IMR-90 (cell line): Measurements from ENCODE around the gene SIGLEC11. TPM values are rescaled to one million over a fixed set of nuclear protein-coding genes. Genes with fewer than 3 reads are reported as not detected.

Experiments
- ATAC-seq: fragments of 200-7000 bp; cut with Tn5 transposase; 2 replicates; pipeline ENCODE4 v1.9.1; 2020; ENCODE audit warnings: low read depth, mild to moderate bottlenecking, moderate library complexity
- BruUV-seq: library from RNA; stranded (reverse); fragments of 400-500 nt; replicated peaks from 2 replicates; lab custom pipeline; 2021; lab: Mats Ljungman, UMichigan
- CTCF ChIA-PET: fragments of 300-600 bp; formaldehyde crosslinking; extraction: SDS; loops from one replicate; lab custom pipeline; 2021; ENCODE audit warnings: antibody characterized with exemption; lab: Yijun Ruan, JAX
- POLR2A ChIA-PET: fragments of 300-600 bp; sonication (Branson Sonifier 250); formaldehyde crosslinking; loops from one replicate; lab custom pipeline; 2022; ENCODE audit warnings: antibody characterized with exemption; ENCODE audit not compliant: unreplicated experiment; lab: Charles Lee
- DNase-seq: peaks from one replicate; pipeline ENCODE4 v3.0.0; 2013
- H2AFZ ChIP-seq: replicated peaks from 2 replicates; pipeline ENCODE3; 2013; ENCODE audit warnings: low read length, mild to moderate bottlenecking; ENCODE audit not compliant: poor library complexity
- H2AK5ac ChIP-seq: 2 replicates; pipeline ENCODE4 v1.6.1; 2013; ENCODE audit warnings: low read depth, low read length, inconsistent platforms
- H2AK9ac ChIP-seq: replicated peaks from 2 replicates; pipeline ENCODE3; 2013; ENCODE audit warnings: mild to moderate bottlenecking, low read depth, low read length, moderate library complexity; ENCODE audit not compliant: poor library complexity
- H2BK120ac ChIP-seq: 2 replicates; pipeline ENCODE4 v1.6.1; 2013; ENCODE audit warnings: low read depth, low read length, inconsistent platforms
- H2BK15ac ChIP-seq: 3 replicates; pipeline ENCODE4 v1.6.1; 2013; ENCODE audit warnings: low read depth, low read length, inconsistent platforms
- H2BK20ac ChIP-seq: 2 replicates; pipeline ENCODE4 v1.6.1; 2013; ENCODE audit warnings: low read depth, mild to moderate bottlenecking, inconsistent platforms, low read length, moderate library complexity
- H2BK5ac ChIP-seq: 2 replicates; pipeline ENCODE4 v1.6.1; 2013; ENCODE audit warnings: mild to moderate bottlenecking, low read depth, low read length, inconsistent platforms; ENCODE audit not compliant: poor library complexity, severe bottlenecking
- H3K14ac ChIP-seq: replicated peaks from 2 replicates; pipeline ENCODE4 v1.6.1; 2013; ENCODE audit warnings: low read depth, low read length, inconsistent platforms
- H3K18ac ChIP-seq: 2 replicates; pipeline ENCODE4 v1.6.1; 2013; ENCODE audit warnings: low read depth, low read length, control low read depth
- H3K23ac ChIP-seq: 2 replicates; pipeline ENCODE4 v1.6.1; 2013; ENCODE audit warnings: low read depth, low read length, inconsistent platforms
- H3K27ac ChIP-seq: 2 replicates; pipeline ENCODE4 v1.5.1; 2013; ENCODE audit warnings: mild to moderate bottlenecking, control low read depth, low read length; ENCODE audit not compliant: insufficient read depth
- H3K27me3 ChIP-seq: 2 replicates; pipeline ENCODE4 v1.6.1; 2013; ENCODE audit warnings: low read length; ENCODE audit not compliant: control insufficient read depth, insufficient read depth
- H3K36me3 ChIP-seq: 2 replicates; pipeline ENCODE4 v1.6.1; 2013; ENCODE audit warnings: low read length, mixed read lengths; ENCODE audit not compliant: control insufficient read depth, insufficient read depth
- H3K4ac ChIP-seq: 2 replicates; pipeline ENCODE4 v1.6.1; 2013; ENCODE audit warnings: low read depth, low read length, inconsistent platforms
- H3K4me1 ChIP-seq: 2 replicates; pipeline ENCODE4 v1.6.1; 2013; ENCODE audit warnings: low read length, mixed read lengths; ENCODE audit not compliant: control insufficient read depth, insufficient read depth
- H3K4me2 ChIP-seq: 2 replicates; pipeline ENCODE4 v1.6.1; 2013; ENCODE audit warnings: low read depth, mild to moderate bottlenecking, control low read depth, low read length, moderate library complexity
- H3K4me3 ChIP-seq: 2 replicates; pipeline ENCODE4 v1.5.1; 2013; ENCODE audit warnings: low read depth, mild to moderate bottlenecking, control low read depth, low read length, moderate library complexity; ENCODE audit not compliant: insufficient read depth
- H3K56ac ChIP-seq: 2 replicates; pipeline ENCODE4 v1.6.1; 2013; ENCODE audit warnings: low read length, inconsistent platforms; ENCODE audit not compliant: insufficient read depth; ENCODE audit errors: extremely low read depth
- H3K79me1 ChIP-seq, 2 experiments: 2 replicates each; pipeline ENCODE4 v1.6.1; 2013; ENCODE audit warnings: low read length in 2 of 2, inconsistent platforms in 1 of 2, low read depth in 1 of 2
- H3K9ac ChIP-seq: 2 replicates; pipeline ENCODE4 v1.6.1; 2013; ENCODE audit warnings: low read depth, low read length, control low read depth
- H3K9me1 ChIP-seq: 2 replicates; pipeline ENCODE4 v1.6.1; 2013; ENCODE audit warnings: low read length, inconsistent platforms; ENCODE audit not compliant: insufficient read depth
- H3K9me3 ChIP-seq: 2 replicates; pipeline ENCODE4 v1.6.1; 2013; ENCODE audit warnings: low read length; ENCODE audit not compliant: control insufficient read depth, insufficient read depth
- H4K20me1 ChIP-seq: 2 replicates; pipeline ENCODE4 v1.6.1; 2013; ENCODE audit warnings: low read length, inconsistent platforms; ENCODE audit not compliant: insufficient read depth
- H4K5ac ChIP-seq: 2 replicates; pipeline ENCODE4 v1.6.1; 2013; ENCODE audit warnings: mild to moderate bottlenecking, low read depth, low read length, control low read depth
- H4K8ac ChIP-seq, 2 experiments: 2 replicates each; pipeline ENCODE4 v1.6.1; 2013; ENCODE audit warnings: low read depth in 2 of 2, low read length in 2 of 2, control low read depth in 1 of 2, inconsistent platforms in 1 of 2
- H4K91ac ChIP-seq: 2 replicates; pipeline ENCODE4 v1.6.1; 2013; ENCODE audit warnings: low read depth, low read length, inconsistent platforms; ENCODE audit not compliant: insufficient read depth
- BHLHE40 ChIP-seq: fragments of 150-350 bp; IDR thresholded peaks from 2 replicates; pipeline ENCODE4 v1.6.1; 2016; ENCODE audit warnings: mild to moderate bottlenecking, low read depth, low read length
- CEBPB ChIP-seq: IDR thresholded peaks from 2 replicates; pipeline ENCODE4 v1.6.1; 2012; ENCODE audit warnings: low read depth, low read length, improper control_type of control experiment
- CHD1 ChIP-seq: IDR thresholded peaks from 2 replicates; pipeline ENCODE4 v1.6.1; 2012; ENCODE audit warnings: low read depth, low read length, improper control_type of control experiment
- FOS ChIP-seq: fragments of 150-350 bp; IDR thresholded peaks from 2 replicates; pipeline ENCODE4 v1.6.1; 2016; ENCODE audit warnings: low read depth, low read length
- MAFK ChIP-seq: IDR thresholded peaks from 2 replicates; pipeline ENCODE4 v1.6.1; 2012; ENCODE audit warnings: low read depth, low read length, improper control_type of control experiment
- MAZ ChIP-seq: IDR thresholded peaks from 2 replicates; pipeline ENCODE4 v1.6.1; 2012; ENCODE audit warnings: low read depth, mild to moderate bottlenecking, low read length, improper control_type of control experiment, moderate library complexity, borderline replicate concordance
- NFE2L2 ChIP-seq: fragments of 150-350 bp; IDR thresholded peaks from 2 replicates; pipeline ENCODE4 v1.6.1; 2016; ENCODE audit warnings: low read depth, mild to moderate bottlenecking, low read length
- POLR2A ChIP-seq: IDR thresholded peaks from 2 replicates; pipeline ENCODE4 v1.6.1; 2012; ENCODE audit warnings: mild to moderate bottlenecking, low read depth, low read length
- RAD21 ChIP-seq: IDR thresholded peaks from 2 replicates; pipeline ENCODE4 v1.6.1; 2012; ENCODE audit warnings: low read length, improper control_type of control experiment
- RFX5 ChIP-seq: IDR thresholded peaks from 2 replicates; pipeline ENCODE4 v1.8.0; 2012; ENCODE audit warnings: low read depth, mild to moderate bottlenecking, low read length, moderate library complexity
- SMC3 ChIP-seq: fragments of 150-350 bp; IDR thresholded peaks from 2 replicates; pipeline ENCODE4 v1.6.1; 2016; ENCODE audit warnings: low read depth, mild to moderate bottlenecking, antibody characterized with exemption, low read length, moderate library complexity
- WGBS, 2 experiments: methylation state at CpG; one replicate each; pipeline versions ENCODE4 v1.1.5 to v1.1.7; 2013; ENCODE audit warnings: missing lambda C conversion rate in 2 of 2; ENCODE audit not compliant: insufficient read length in 1 of 2; ENCODE audit errors: extremely low coverage in 2 of 2; 5-methylcytosine and 5-hydroxymethylcytosine counted together
- dilution Hi-C: fragments of 300-500 bp; cut with HindIII; formaldehyde crosslinking; loops from one replicate; pipeline ENCODE4 v1.14.3; 2018; ENCODE audit warnings: low sequenced_read_pairs; ENCODE audit not compliant: unreplicated experiment
- in situ Hi-C: fragments of 300-500 bp; cut with MboI; formaldehyde crosslinking; loops from 3 replicates; pipeline ENCODE4 v1.14.3; 2019; ENCODE audit warnings: low sequenced_read_pairs, inconsistent platforms, mixed read lengths
- intact Hi-C: fragments of 100-400 bp; cut with micrococcal nuclease; formaldehyde crosslinking; loops from 2 replicates; pipeline ENCODE4 v1.10.0; 2022
- polyA plus RNA-seq, 3 experiments: library from polyadenylated mRNA; depleted of rRNA; stranded (reverse); fragments of >200 nt; gene quantifications; 2 replicates each; pipeline ENCODE4 v1.2.3, GENCODE V29; 2012; ENCODE audit warnings: low replicate concordance in 1 of 3
- total RNA-seq: library from RNA; depleted of rRNA; stranded (reverse); fragments of >200 nt; gene quantifications from 2 replicates; pipeline ENCODE4 v1.2.3, GENCODE V29; 2012
- TF ChIP-seq, protein P1 (sequence below): conservative IDR thresholded peaks from 2 replicates; pipeline ENCODE4 v1.5.1; 2012; ENCODE audit warnings: mild to moderate bottlenecking, low read depth, low read length, improper control_type of control experiment
- TF ChIP-seq, protein P2 (sequence below): fragments of 150-350 bp; IDR thresholded peaks from 2 replicates; pipeline ENCODE4 v1.6.1; 2017; ENCODE audit warnings: mild to moderate bottlenecking, antibody characterized with exemption, low read length, low read depth
- TF ChIP-seq, protein P3 (sequence below): fragments of 150-350 bp; IDR thresholded peaks from 2 replicates; pipeline ENCODE4 v1.6.1; 2016; ENCODE audit warnings: low read depth, mild to moderate bottlenecking, low read length, moderate library complexity, borderline replicate concordance

Gene SIGLEC11
- total and polyA plus RNA-seq, 2 of the 4 experiments (the other 2 are of a cell fraction), result not detected

DNA sequence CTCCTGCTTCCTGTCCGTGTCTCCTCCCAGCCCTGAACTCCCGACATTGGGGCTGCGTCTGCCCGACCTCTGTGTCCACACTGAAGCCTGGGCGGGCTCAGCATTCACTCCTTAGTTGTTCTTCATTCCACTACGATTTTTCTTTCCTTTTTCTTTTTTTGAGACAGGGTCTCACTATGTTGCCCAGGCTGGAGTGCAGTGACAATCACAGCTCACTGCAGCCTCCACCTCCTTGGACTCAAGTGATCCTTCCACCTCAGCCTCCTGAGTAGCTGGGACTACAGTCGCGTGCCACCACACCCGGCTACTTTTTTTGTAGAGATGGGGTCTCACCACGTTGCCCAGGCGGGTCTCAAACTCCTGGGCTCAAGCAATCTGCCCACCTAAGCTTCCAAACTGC lies 23.5 kb upstream of the SIGLEC11 start:
- H2BK5ac ChIP-seq, result no peak overlapping the region
- H3K4me3 ChIP-seq, result no peak overlapping the region
- no peak overlapping the region for H3K27ac ChIP-seq
- no peak overlapping the region for H3K4ac ChIP-seq
- no peak overlapping the region for H4K8ac ChIP-seq
- no peak overlapping the region for H3K56ac ChIP-seq
- H3K4me1 ChIP-seq, result no peaks in the 10 kb centered on the region
- H3K4me2 ChIP-seq, result no peak overlapping the region
- no peak overlapping the region for H2AK5ac ChIP-seq
- H2AK9ac ChIP-seq, result no peak overlapping the region
- in situ Hi-C loops, result loop anchor here (10.0 kb wide), 1 partner anchor 50 kb away; no protein-coding TSS in a partner anchor
- no TSS peak for BruUV-seq
- dilution Hi-C loops, result no loop called here
- no peak overlapping the region for H2BK15ac ChIP-seq
- H3K9me1 ChIP-seq, result peaks cover 15% of the 10 kb centered on the region
- no peak overlapping the region for H4K91ac ChIP-seq
- H2BK20ac ChIP-seq, result no peak overlapping the region
- ATAC-seq (no peak), DNase-seq (no peak)
- H4K5ac ChIP-seq, result no peak overlapping the region
- intact Hi-C loops, result no loop called here
- no peaks in the 10 kb centered on the region for H3K27me3 ChIP-seq
- peaks cover 27% of the 10 kb centered on the region for H3K36me3 ChIP-seq
- H3K9ac ChIP-seq, result no peak overlapping the region
- no peak overlapping the region for H3K18ac ChIP-seq
- H2AFZ ChIP-seq, result no peak overlapping the region
- no peak overlapping the region for H2BK120ac ChIP-seq
- POLR2A ChIA-PET, result no interaction called here
- CTCF ChIA-PET, result no interaction called here
- H3K9me3 ChIP-seq, result no peaks in the 10 kb centered on the region
- H3K79me1 ChIP-seq, result peaks cover 0 to 9% of the 10 kb centered on the region in 2 experiments; a peak in 1 of 4 replicates
- peaks cover 28% of the 10 kb centered on the region for H4K20me1 ChIP-seq
- WGBS, 2 experiments, result 86% methylated on average over 10 of the region's 11 CpGs; no CpG with 5 or more reads in 1 of the 2 experiments
- no peak overlapping the region for H3K23ac ChIP-seq
- no peak overlapping the region for H3K14ac ChIP-seq
- no peak for TF ChIP-seq SMC3
- no peak for TF ChIP-seq MAZ
- TF ChIP-seq, protein P1, sequence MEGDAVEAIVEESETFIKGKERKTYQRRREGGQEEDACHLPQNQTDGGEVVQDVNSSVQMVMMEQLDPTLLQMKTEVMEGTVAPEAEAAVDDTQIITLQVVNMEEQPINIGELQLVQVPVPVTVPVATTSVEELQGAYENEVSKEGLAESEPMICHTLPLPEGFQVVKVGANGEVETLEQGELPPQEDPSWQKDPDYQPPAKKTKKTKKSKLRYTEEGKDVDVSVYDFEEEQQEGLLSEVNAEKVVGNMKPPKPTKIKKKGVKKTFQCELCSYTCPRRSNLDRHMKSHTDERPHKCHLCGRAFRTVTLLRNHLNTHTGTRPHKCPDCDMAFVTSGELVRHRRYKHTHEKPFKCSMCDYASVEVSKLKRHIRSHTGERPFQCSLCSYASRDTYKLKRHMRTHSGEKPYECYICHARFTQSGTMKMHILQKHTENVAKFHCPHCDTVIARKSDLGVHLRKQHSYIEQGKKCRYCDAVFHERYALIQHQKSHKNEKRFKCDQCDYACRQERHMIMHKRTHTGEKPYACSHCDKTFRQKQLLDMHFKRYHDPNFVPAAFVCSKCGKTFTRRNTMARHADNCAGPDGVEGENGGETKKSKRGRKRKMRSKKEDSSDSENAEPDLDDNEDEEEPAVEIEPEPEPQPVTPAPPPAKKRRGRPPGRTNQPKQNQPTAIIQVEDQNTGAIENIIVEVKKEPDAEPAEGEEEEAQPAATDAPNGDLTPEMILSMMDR, result no peak
- no peak for TF ChIP-seq CEBPB
- TF ChIP-seq POLR2A, result no peak
- TF ChIP-seq RFX5, result no peak
- no peak for TF ChIP-seq MAFK
- TF ChIP-seq BHLHE40, result no peak
- no peak for TF ChIP-seq CHD1
- TF ChIP-seq NFE2L2, result no peak
- TF ChIP-seq, protein P2, sequence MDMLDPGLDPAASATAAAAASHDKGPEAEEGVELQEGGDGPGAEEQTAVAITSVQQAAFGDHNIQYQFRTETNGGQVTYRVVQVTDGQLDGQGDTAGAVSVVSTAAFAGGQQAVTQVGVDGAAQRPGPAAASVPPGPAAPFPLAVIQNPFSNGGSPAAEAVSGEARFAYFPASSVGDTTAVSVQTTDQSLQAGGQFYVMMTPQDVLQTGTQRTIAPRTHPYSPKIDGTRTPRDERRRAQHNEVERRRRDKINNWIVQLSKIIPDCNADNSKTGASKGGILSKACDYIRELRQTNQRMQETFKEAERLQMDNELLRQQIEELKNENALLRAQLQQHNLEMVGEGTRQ, result no peak
- no peak for TF ChIP-seq RAD21
- TF ChIP-seq, protein P3, sequence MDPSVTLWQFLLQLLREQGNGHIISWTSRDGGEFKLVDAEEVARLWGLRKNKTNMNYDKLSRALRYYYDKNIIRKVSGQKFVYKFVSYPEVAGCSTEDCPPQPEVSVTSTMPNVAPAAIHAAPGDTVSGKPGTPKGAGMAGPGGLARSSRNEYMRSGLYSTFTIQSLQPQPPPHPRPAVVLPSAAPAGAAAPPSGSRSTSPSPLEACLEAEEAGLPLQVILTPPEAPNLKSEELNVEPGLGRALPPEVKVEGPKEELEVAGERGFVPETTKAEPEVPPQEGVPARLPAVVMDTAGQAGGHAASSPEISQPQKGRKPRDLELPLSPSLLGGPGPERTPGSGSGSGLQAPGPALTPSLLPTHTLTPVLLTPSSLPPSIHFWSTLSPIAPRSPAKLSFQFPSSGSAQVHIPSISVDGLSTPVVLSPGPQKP, result no peak
- TF ChIP-seq FOS, result no peak
